Neural progenitor cell (in vitro differentiated cells): Measurements from ENCODE around the gene MEIS2. TPM values are rescaled to one million over a fixed set of nuclear protein-coding genes. Genes with fewer than 3 reads are reported as not detected.

Experiments
- DNase-seq: peaks from one replicate; pipeline ENCODE4 v3.0.0-alpha.2; 2016; ENCODE audit warnings: low spot score
- H2AFZ ChIP-seq: fragments of 200-600 bp; sonication (generic); replicated peaks from 2 replicates; pipeline ENCODE4 v1.6.1; 2016; ENCODE audit warnings: antibody characterized with exemption
- H3F3A ChIP-seq: fragments of 200-600 bp; sonication (generic); 2 replicates; pipeline ENCODE4 v1.6.1; 2016; ENCODE audit warnings: antibody characterized with exemption, low read depth
- H3K27ac ChIP-seq: fragments of 200-600 bp; sonication (generic); 2 replicates; pipeline ENCODE4 v1.5.1; 2016; ENCODE audit warnings: mild to moderate bottlenecking
- H3K27me3 ChIP-seq: fragments of 200-600 bp; sonication (generic); 2 replicates; pipeline ENCODE4 v1.6.1; 2016; ENCODE audit warnings: mild to moderate bottlenecking, moderate library complexity
- H3K36me3 ChIP-seq: fragments of 200-600 bp; sonication (generic); 2 replicates; pipeline ENCODE4 v1.5.1; 2016
- H3K4me1 ChIP-seq: fragments of 200-600 bp; sonication (generic); 2 replicates; pipeline ENCODE4 v1.6.1; 2016; ENCODE audit warnings: mixed run types
- H3K4me2 ChIP-seq: fragments of 200-600 bp; sonication (generic); 2 replicates; pipeline ENCODE4 v1.6.1; 2016
- H3K4me3 ChIP-seq: fragments of 200-600 bp; sonication (generic); 2 replicates; pipeline ENCODE4 v1.5.1; 2016
- H3K79me2 ChIP-seq: fragments of 200-600 bp; sonication (generic); 2 replicates; pipeline ENCODE4 v1.6.1; 2016; ENCODE audit warnings: low read depth
- H3K9ac ChIP-seq: fragments of 200-600 bp; sonication (generic); 2 replicates; pipeline ENCODE4 v1.6.1; 2016
- H3K9me3 ChIP-seq: fragments of 200-600 bp; sonication (generic); 2 replicates; pipeline ENCODE4 v1.5.1; 2016; ENCODE audit warnings: low read depth
- H4K20me1 ChIP-seq: fragments of 200-600 bp; sonication (generic); 2 replicates; pipeline ENCODE4 v1.6.1; 2016; ENCODE audit warnings: low read depth
- H3K27ac Mint-ChIP-seq: 3 replicates; pipeline ENCODE4 v1.8.0; 2021; ENCODE audit warnings: mixed read lengths
- H3K27me3 Mint-ChIP-seq: 2 replicates; pipeline ENCODE4 v1.8.0; 2022; ENCODE audit warnings: low read depth, mild to moderate bottlenecking, inconsistent platforms, moderate library complexity, mixed read lengths; ENCODE audit not compliant: insufficient read depth
- H3K36me3 Mint-ChIP-seq: 3 replicates; pipeline ENCODE4 v1.8.0; 2021; ENCODE audit warnings: mixed read lengths
- H3K4me1 Mint-ChIP-seq: 3 replicates; pipeline ENCODE4 v1.8.0; 2021; ENCODE audit warnings: mixed read lengths
- H3K4me3 Mint-ChIP-seq: 3 replicates; pipeline ENCODE4 v1.8.0; 2021; ENCODE audit warnings: mild to moderate bottlenecking, moderate library complexity, mixed read lengths
- H3K9me3 Mint-ChIP-seq: 3 replicates; pipeline ENCODE4 v1.8.0; 2020; ENCODE audit warnings: mixed read lengths
- CTCF ChIP-seq: fragments of 200-600 bp; sonication (generic); IDR thresholded peaks from 2 replicates; pipeline ENCODE4 v1.5.1; 2017; ENCODE audit warnings: antibody characterized with exemption, mild to moderate bottlenecking
- EZH2 ChIP-seq: fragments of 200-600 bp; sonication (generic); IDR thresholded peaks from 2 replicates; pipeline ENCODE4 v1.6.1; 2017; ENCODE audit warnings: antibody characterized with exemption, mild to moderate bottlenecking, moderate library complexity
- EZH2phosphoT487 ChIP-seq: fragments of 200-600 bp; sonication (generic); IDR thresholded peaks from 2 replicates; pipeline ENCODE4 v1.6.1; 2017; ENCODE audit warnings: antibody characterized with exemption
- total RNA-seq: library from RNA; depleted of rRNA; stranded (reverse); fragments of >200 nt; gene quantifications from 2 replicates; pipeline ENCODE4 v1.2.3, GENCODE V29; 2015; ENCODE audit warnings: low replicate concordance

MEIS2 gene
- total RNA-seq, 1 donor from 2014 or later: 18.3 TPM

DNA sequence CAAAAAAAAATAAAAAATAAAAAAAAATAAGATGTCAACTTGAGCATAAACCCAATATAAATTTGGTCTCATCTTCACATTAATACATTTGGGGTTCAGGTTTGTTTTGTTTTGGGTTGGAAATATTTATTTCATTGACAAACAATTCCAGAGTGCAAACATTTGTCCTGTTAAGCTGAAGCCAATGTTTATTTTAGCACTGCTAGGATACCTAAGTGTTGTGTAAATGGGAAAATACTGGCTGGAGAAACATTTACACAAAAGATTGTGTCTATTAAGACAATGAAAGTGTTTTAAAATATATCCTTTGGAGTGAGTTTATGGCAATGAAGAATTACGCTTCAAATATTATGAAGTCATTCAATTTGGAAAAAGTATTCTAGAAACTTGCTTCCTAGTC, 91.1 kb downstream of the MEIS2 start:
- no peak overlapping the region for H3K27ac Mint-ChIP-seq

DNA sequence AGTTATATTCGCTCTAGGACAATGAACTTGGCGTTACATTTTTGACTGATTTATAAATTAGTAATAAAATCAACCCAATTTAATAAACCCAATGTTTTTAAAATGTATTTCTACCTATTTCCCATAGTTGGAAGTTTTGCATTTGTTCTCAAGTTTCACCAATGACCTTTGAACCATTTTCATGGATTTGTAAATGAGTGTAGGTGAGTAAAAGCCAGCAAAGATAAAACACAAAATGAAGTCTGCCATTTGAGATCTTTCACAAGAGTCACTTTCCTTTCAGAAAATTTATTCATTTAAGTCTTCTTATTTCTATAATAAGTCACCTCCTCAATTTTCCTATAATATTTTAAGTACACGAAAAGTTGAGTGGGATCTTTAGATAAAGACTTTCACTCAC, 92.1 kb downstream of the MEIS2 start:
- TF ChIP-seq EZH2phosphoT487 (no peak), EZH2 (no peak), CTCF (no peak)
- no peaks in the 10 kb centered on the region for H4K20me1 ChIP-seq
- Mint-ChIP-seq H3K4me1 (no peaks in the 10 kb centered on the region), H3K9me3 (no peaks in the 10 kb centered on the region), H3K4me3 (no peak overlapping the region), H3K27me3 (peaks cover 2% of the 10 kb centered on the region), H3K36me3 (peaks cover 3% of the 10 kb centered on the region), H3K27ac (no peak overlapping the region)
- no peak overlapping the region for H3K27ac ChIP-seq
- no peak overlapping the region for H3K4me2 ChIP-seq
- H2AFZ ChIP-seq: no peak overlapping the region
- no peaks in the 10 kb centered on the region for H3K4me1 ChIP-seq
- H3K79me2 ChIP-seq: no peaks in the 10 kb centered on the region
- H3K4me3 ChIP-seq: no peak overlapping the region
- no peak for DNase-seq
- H3K36me3 ChIP-seq: no peaks in the 10 kb centered on the region
- no peaks in the 10 kb centered on the region for H3F3A ChIP-seq
- H3K9ac ChIP-seq: no peak overlapping the region
- no peaks in the 10 kb centered on the region for H3K27me3 ChIP-seq
- H3K9me3 ChIP-seq: no peaks in the 10 kb centered on the region

More for the DNA sequence above, 91.1 kb downstream of the MEIS2 start:
- H3K27ac ChIP-seq: no peak overlapping the region
- H4K20me1 ChIP-seq: no peaks in the 10 kb centered on the region
- Mint-ChIP-seq H3K36me3 (peaks cover 3% of the 10 kb centered on the region), H3K4me1 (peaks cover 3% of the 10 kb centered on the region), H3K9me3 (no peaks in the 10 kb centered on the region), H3K27me3 (peaks cover 2% of the 10 kb centered on the region), H3K4me3 (no peak overlapping the region)
- H3K79me2 ChIP-seq: no peaks in the 10 kb centered on the region
- H3K9me3 ChIP-seq: no peaks in the 10 kb centered on the region
- no peaks in the 10 kb centered on the region for H3K27me3 ChIP-seq
- no peak overlapping the region for H3K4me3 ChIP-seq
- H3F3A ChIP-seq: no peaks in the 10 kb centered on the region
- H3K4me2 ChIP-seq: no peak overlapping the region
- no peaks in the 10 kb centered on the region for H3K36me3 ChIP-seq
- H3K4me1 ChIP-seq: peaks cover 4% of the 10 kb centered on the region
- TF ChIP-seq EZH2phosphoT487: no peak
- TF ChIP-seq EZH2: no peak
- no peak for TF ChIP-seq CTCF
- DNase-seq: no peak
- H2AFZ ChIP-seq: no peak overlapping the region
- H3K9ac ChIP-seq: no peak overlapping the region

GRCh38 chr15:37007301-37007700, 93.0 kb downstream of the MEIS2 start:
- no peaks in the 10 kb centered on the region for H3K4me1 Mint-ChIP-seq

GRCh38 chr15:37004981-37005735, 95.2 kb downstream of the MEIS2 start:
- no peak overlapping the region for H3K27ac ChIP-seq
- Mint-ChIP-seq H3K4me3 (no peak overlapping the region), H3K4me1 (no peaks in the 10 kb centered on the region), H3K27ac (no peak overlapping the region), H3K27me3 (peaks cover 2% of the 10 kb centered on the region), H3K9me3 (no peaks in the 10 kb centered on the region), H3K36me3 (no peaks in the 10 kb centered on the region)
- peaks cover 4% of the 10 kb centered on the region for H3K4me1 ChIP-seq
- TF ChIP-seq EZH2 (no peak), CTCF (no peak), EZH2phosphoT487 (no peak)
- H3K4me3 ChIP-seq: no peak overlapping the region
- no peaks in the 10 kb centered on the region for H4K20me1 ChIP-seq
- no peaks in the 10 kb centered on the region for H3K9me3 ChIP-seq
- no peaks in the 10 kb centered on the region for H3K27me3 ChIP-seq
- no peak overlapping the region for H3K4me2 ChIP-seq
- H3K79me2 ChIP-seq: no peaks in the 10 kb centered on the region
- no peak overlapping the region for H2AFZ ChIP-seq
- DNase-seq: no peak
- no peak overlapping the region for H3K9ac ChIP-seq
- no peaks in the 10 kb centered on the region for H3K36me3 ChIP-seq
- no peaks in the 10 kb centered on the region for H3F3A ChIP-seq

More at GRCh38 chr15:37007301-37007700, 93.0 kb downstream of the MEIS2 start:
- H4K20me1 ChIP-seq: no peaks in the 10 kb centered on the region
- Mint-ChIP-seq H3K9me3 (no peaks in the 10 kb centered on the region), H3K27me3 (peaks cover 2% of the 10 kb centered on the region), H3K36me3 (peaks cover 3% of the 10 kb centered on the region), H3K4me3 (no peak overlapping the region), H3K27ac (no peak overlapping the region)
- H3K4me1 ChIP-seq: no peaks in the 10 kb centered on the region
- DNase-seq: no peak
- no peaks in the 10 kb centered on the region for H3K9me3 ChIP-seq
- no peak overlapping the region for H3K4me2 ChIP-seq
- no peaks in the 10 kb centered on the region for H3K79me2 ChIP-seq
- no peaks in the 10 kb centered on the region for H3F3A ChIP-seq
- no peak for TF ChIP-seq EZH2phosphoT487
- no peak overlapping the region for H3K9ac ChIP-seq
- no peak overlapping the region for H3K4me3 ChIP-seq
- no peaks in the 10 kb centered on the region for H3K36me3 ChIP-seq
- no peak overlapping the region for H3K27ac ChIP-seq
- H3K27me3 ChIP-seq: no peaks in the 10 kb centered on the region
- H2AFZ ChIP-seq: no peak overlapping the region
